ENCODE results near the gene CD300H. TPM values are rescaled to one million over a fixed set of nuclear protein-coding genes. Genes with fewer than 3 reads are reported as not detected.
A peak's percentile ranks its signal among the peaks of the same experiment; 100 is the strongest.

Gene CD300H
- total RNA-seq, 1 donor from 2014 or later = not detected

DNA sequence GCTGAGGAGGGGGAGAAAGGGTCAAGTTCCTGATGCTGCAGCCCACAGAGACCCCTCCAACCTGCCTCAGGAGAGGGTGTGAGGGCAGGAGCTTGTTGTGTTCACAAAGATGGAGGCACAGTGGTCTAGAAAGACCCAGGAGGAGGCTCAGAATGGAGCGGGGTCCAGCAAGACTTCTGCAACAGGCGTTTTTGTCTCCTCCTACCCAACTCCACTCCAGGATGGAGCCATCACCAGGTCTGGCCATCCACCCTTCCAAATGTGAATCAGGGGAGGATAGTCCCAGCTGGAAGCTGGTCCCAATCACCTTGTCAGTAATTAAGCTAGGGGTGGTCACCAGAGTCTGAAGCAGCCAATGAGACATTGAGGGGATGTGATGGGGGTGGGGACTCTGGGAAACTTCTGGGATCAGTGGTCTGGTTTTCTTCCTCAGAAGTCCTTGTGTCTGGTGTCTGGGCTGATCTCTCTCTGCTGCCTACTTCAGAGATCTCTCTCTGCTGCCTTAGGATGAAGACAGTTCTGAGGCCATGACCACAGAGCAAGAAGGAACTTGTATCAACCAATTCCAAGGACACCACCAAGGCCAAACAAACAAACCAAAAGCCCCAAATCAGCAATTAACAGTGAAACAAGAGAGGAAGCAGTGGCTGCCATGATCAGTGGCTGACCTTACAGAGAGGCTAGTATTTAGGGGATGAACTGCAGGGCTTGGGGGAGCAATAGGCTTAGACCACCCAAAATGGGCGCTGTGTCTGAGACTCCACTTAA, 50.6 kb downstream of the CD300H start:
- Mint-ChIP-seq H3K36me3 (ENCODE audit: low read depth) (peaks cover 6% of the 10 kb centered on the region), H3K4me1 (ENCODE audit: low read depth) (peaks cover 6% of the 10 kb centered on the region), H3K9me3 (ENCODE audit: low read depth) (peaks cover 22% of the 10 kb centered on the region), H3K27ac (ENCODE audit: unreplicated experiment) (no peak overlapping the region), H3K27me3 (ENCODE audit: low read depth) (peaks cover 30% of the 10 kb centered on the region), H3K4me3 (ENCODE audit: unreplicated experiment) (no peak overlapping the region)
- DNase-seq (ENCODE audit: low spot score) = no peak
- no peak for TF ChIP-seq CTCF (IDR thresholded peaks at IDR 0.05)

DNA sequence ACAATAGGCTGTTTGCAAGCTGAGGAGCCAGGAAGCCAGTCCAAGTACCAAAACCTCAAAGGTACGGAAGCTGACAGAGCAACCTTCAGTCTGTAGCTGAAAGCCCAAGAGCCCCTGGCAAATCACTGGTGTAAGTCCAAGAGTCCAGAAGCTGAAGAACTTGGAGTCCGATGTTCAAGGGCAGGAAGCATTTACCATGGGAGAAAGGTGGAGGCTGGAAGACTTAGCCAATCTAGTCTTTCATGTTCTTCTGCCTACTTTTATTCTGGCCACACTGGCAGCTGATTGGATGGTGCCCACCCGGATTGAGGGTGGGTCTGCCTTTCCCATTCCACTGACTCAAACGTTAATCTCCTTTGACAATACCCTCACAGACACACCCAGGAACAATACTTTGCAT, 51.4 kb downstream of the CD300H start:
- Mint-ChIP-seq H3K36me3 (ENCODE audit: low read depth) (peaks cover 6% of the 10 kb centered on the region), H3K27me3 (ENCODE audit: low read depth) (peaks cover 34% of the 10 kb centered on the region), H3K4me3 (ENCODE audit: unreplicated experiment) (no peak overlapping the region), H3K27ac (ENCODE audit: unreplicated experiment) (no peak overlapping the region), H3K9me3 (ENCODE audit: low read depth) (peaks cover 22% of the 10 kb centered on the region), H3K4me1 (ENCODE audit: low read depth) (peaks cover 6% of the 10 kb centered on the region)
- no peak for TF ChIP-seq CTCF (IDR thresholded peaks at IDR 0.05)
- no peak for DNase-seq (ENCODE audit: low spot score)

- peak; percentile 24 for DNase-seq (ENCODE audit: low spot score)
- H3K4me1 Mint-ChIP-seq (ENCODE audit: low read depth) = peaks cover 6% of the 10 kb centered on the region
- H3K9me3 Mint-ChIP-seq (ENCODE audit: low read depth) = peaks cover 22% of the 10 kb centered on the region
- H3K27ac Mint-ChIP-seq (ENCODE audit: unreplicated experiment) = peak overlapping the region; percentile 91
- peaks cover 6% of the 10 kb centered on the region for H3K36me3 Mint-ChIP-seq (ENCODE audit: low read depth)
- H3K27me3 Mint-ChIP-seq (ENCODE audit: low read depth) = peaks cover 29% of the 10 kb centered on the region
- H3K4me3 Mint-ChIP-seq (ENCODE audit: unreplicated experiment) = no peak overlapping the region
- no peak for TF ChIP-seq CTCF (IDR thresholded peaks at IDR 0.05)
These were observed 52.5 kb downstream of the CD300H start for GRCh38 chr17:74514632-74515334.

- H3K4me1 Mint-ChIP-seq (ENCODE audit: low read depth) = peaks cover 6% of the 10 kb centered on the region
- H3K27ac Mint-ChIP-seq (ENCODE audit: unreplicated experiment) = peak overlapping the region; percentile 91
- no peak overlapping the region for H3K4me3 Mint-ChIP-seq (ENCODE audit: unreplicated experiment)
- peak; percentile 22 for DNase-seq (ENCODE audit: low spot score)
- TF ChIP-seq CTCF (IDR thresholded peaks at IDR 0.05) = no peak
- peaks cover 24% of the 10 kb centered on the region for H3K9me3 Mint-ChIP-seq (ENCODE audit: low read depth)
- peaks cover 6% of the 10 kb centered on the region for H3K36me3 Mint-ChIP-seq (ENCODE audit: low read depth)
- H3K27me3 Mint-ChIP-seq (ENCODE audit: low read depth) = peaks cover 32% of the 10 kb centered on the region
These were observed 53.2 kb downstream of the CD300H start for GRCh38 chr17:74513987-74514631.

- DNase-seq (ENCODE audit: low spot score) = no peak
- Mint-ChIP-seq H3K27me3 (ENCODE audit: low read depth) (peaks cover 37% of the 10 kb centered on the region), H3K4me1 (ENCODE audit: low read depth) (peaks cover 6% of the 10 kb centered on the region)
These were observed 54.7 kb downstream of the CD300H start for GRCh38 chr17:74512624-74513091.

More at GRCh38 chr17:74512624-74513091, 54.7 kb downstream of the CD300H start:
- peaks cover 6% of the 10 kb centered on the region for H3K36me3 Mint-ChIP-seq (ENCODE audit: low read depth)
- no peak overlapping the region for H3K4me3 Mint-ChIP-seq (ENCODE audit: unreplicated experiment)
- no peak for TF ChIP-seq CTCF (IDR thresholded peaks at IDR 0.05)
- no peak overlapping the region for H3K27ac Mint-ChIP-seq (ENCODE audit: unreplicated experiment)
- peaks cover 16% of the 10 kb centered on the region for H3K9me3 Mint-ChIP-seq (ENCODE audit: low read depth)
